Mesendoderm (in vitro differentiated cells): Measurements from ENCODE around the gene ZNF195.
A peak's percentile ranks its signal among the peaks of the same experiment; 100 is the strongest.
"Not testable (repeated sequence)": the region's sequence is repeated elsewhere in the genome, so short reads cannot be mapped to it uniquely, and the experiment has no call there.

ENCODE experiments used
- DNase-seq: peaks from one replicate; pipeline ENCODE4 v3.0.0; 2013
- H2AK5ac ChIP-seq: 2 replicates; pipeline ENCODE4 v1.6.1; 2013; ENCODE audit warnings: low read length, inconsistent platforms
- H2BK120ac ChIP-seq: 2 replicates; pipeline ENCODE4 v1.6.1; 2013; ENCODE audit warnings: low read depth, mild to moderate bottlenecking, low read length, moderate library complexity, mixed read lengths
- H2BK15ac ChIP-seq: replicated peaks from 2 replicates; pipeline ENCODE4 v1.6.1; 2013; ENCODE audit warnings: low read depth, mild to moderate bottlenecking, moderate library complexity
- H2BK5ac ChIP-seq: 2 replicates; pipeline ENCODE4 v1.6.1; 2013; ENCODE audit warnings: low read length, inconsistent platforms
- H3K18ac ChIP-seq: 2 replicates; pipeline ENCODE4 v1.6.1; 2013; ENCODE audit warnings: mild to moderate bottlenecking, low read length, mixed read lengths
- H3K23ac ChIP-seq: one replicate; pipeline ENCODE4 v1.6.1; 2013; ENCODE audit warnings: low read length
- H3K27ac ChIP-seq: 2 replicates; pipeline ENCODE4 v1.5.1; 2013; ENCODE audit warnings: low read depth, mild to moderate bottlenecking, inconsistent platforms, low read length, moderate library complexity
- H3K27me3 ChIP-seq: 2 replicates; pipeline ENCODE4 v1.6.1; 2013; ENCODE audit warnings: low read length, control low read depth, mild to moderate bottlenecking, inconsistent platforms; ENCODE audit not compliant: insufficient read depth, poor library complexity
- H3K36me3 ChIP-seq: 2 replicates; pipeline ENCODE4 v1.6.1; 2013; ENCODE audit warnings: low read length, inconsistent platforms; ENCODE audit not compliant: control insufficient read depth, insufficient read depth
- H3K4ac ChIP-seq: one replicate; pipeline ENCODE4 v1.6.1; 2013; ENCODE audit warnings: low read depth, mild to moderate bottlenecking, low read length, moderate library complexity
- H3K4me1 ChIP-seq: 2 replicates; pipeline ENCODE4 v1.6.1; 2013; ENCODE audit warnings: low read depth, low read length, inconsistent platforms; ENCODE audit not compliant: control insufficient read depth
- H3K4me2 ChIP-seq: 2 replicates; pipeline ENCODE4 v1.6.1; 2013; ENCODE audit warnings: low read length
- H3K4me3 ChIP-seq: 2 replicates; pipeline ENCODE4 v1.5.1; 2013; ENCODE audit warnings: mild to moderate bottlenecking, low read length
- H3K56ac ChIP-seq: one replicate; pipeline ENCODE4 v1.6.1; 2013; ENCODE audit warnings: low read length
- H3K79me1 ChIP-seq: 2 replicates; pipeline ENCODE4 v1.6.1; 2013; ENCODE audit warnings: low read length, inconsistent platforms
- H3K79me2 ChIP-seq: 2 replicates; pipeline ENCODE4 v1.6.1; 2013; ENCODE audit warnings: mild to moderate bottlenecking, low read length; ENCODE audit not compliant: control insufficient read depth, insufficient read depth
- H3K9ac ChIP-seq: 2 replicates; pipeline ENCODE4 v1.6.1; 2013; ENCODE audit warnings: low read length, inconsistent platforms
- H4K5ac ChIP-seq: one replicate; pipeline ENCODE4 v1.6.1; 2013; ENCODE audit warnings: low read length
- H4K8ac ChIP-seq: one replicate; pipeline ENCODE4 v1.6.1; 2013; ENCODE audit warnings: low read depth, mild to moderate bottlenecking, control low read depth, low read length, moderate library complexity
- WGBS: extraction: QIAGEN DNeasy Blood & Tissue Kit; methylation state at CpG from one replicate; pipeline ENCODE4 v1.1.7; 2013; ENCODE audit warnings: low lambda C conversion rate, missing lambda C conversion rate; ENCODE audit not compliant: insufficient coverage; ENCODE audit errors: extremely low coverage; 5-methylcytosine and 5-hydroxymethylcytosine counted together

The ZNF195 gene

GRCh38 chr11:3406223-3406875 lies 27.4 kb upstream of the ZNF195 start:
- not testable (repeated sequence) for H3K4me2 ChIP-seq, H2BK15ac ChIP-seq, H3K4me3 ChIP-seq, H3K79me1 ChIP-seq, H3K9ac ChIP-seq, H3K23ac ChIP-seq, H2BK120ac ChIP-seq, H2AK5ac ChIP-seq, DNase-seq, H4K5ac ChIP-seq, H3K79me2 ChIP-seq, H3K56ac ChIP-seq, H2BK5ac ChIP-seq, H3K27ac ChIP-seq, H3K4me1 ChIP-seq, H3K18ac ChIP-seq, H3K36me3 ChIP-seq, H3K27me3 ChIP-seq, H3K4ac ChIP-seq, H4K8ac ChIP-seq
- no CpG with 5 or more reads among the region's 17 CpGs for WGBS

GRCh38 chr11:3404076-3404925 lies 25.4 kb upstream of the ZNF195 start:
- not testable (repeated sequence) for H2AK5ac ChIP-seq, H3K9ac ChIP-seq, H3K27ac ChIP-seq, H3K18ac ChIP-seq, H3K23ac ChIP-seq, H4K8ac ChIP-seq, H3K4me1 ChIP-seq, H3K4ac ChIP-seq, H3K36me3 ChIP-seq, H2BK15ac ChIP-seq, H3K4me2 ChIP-seq, H3K79me2 ChIP-seq, H3K56ac ChIP-seq, H3K27me3 ChIP-seq, H2BK120ac ChIP-seq, H3K4me3 ChIP-seq, H3K79me1 ChIP-seq, H2BK5ac ChIP-seq, H4K5ac ChIP-seq
- peak; percentile 51 for DNase-seq
- no CpG with 5 or more reads among the region's 22 CpGs for WGBS

- no CpG with 5 or more reads among the region's 8 CpGs for WGBS
- H2BK15ac ChIP-seq, H3K4me2 ChIP-seq, H3K9ac ChIP-seq, H3K27me3 ChIP-seq, H2BK120ac ChIP-seq, H3K4me3 ChIP-seq, H3K79me1 ChIP-seq, DNase-seq, H3K56ac ChIP-seq, H3K27ac ChIP-seq, H3K4ac ChIP-seq, H3K23ac ChIP-seq, H2BK5ac ChIP-seq, H3K4me1 ChIP-seq, H3K18ac ChIP-seq, H4K5ac ChIP-seq, H3K36me3 ChIP-seq, H4K8ac ChIP-seq, H3K79me2 ChIP-seq, H2AK5ac ChIP-seq: not testable (repeated sequence)
Observed at GRCh38 chr11:3402861-3403250, 23.9 kb upstream of the ZNF195 start.

DNA sequence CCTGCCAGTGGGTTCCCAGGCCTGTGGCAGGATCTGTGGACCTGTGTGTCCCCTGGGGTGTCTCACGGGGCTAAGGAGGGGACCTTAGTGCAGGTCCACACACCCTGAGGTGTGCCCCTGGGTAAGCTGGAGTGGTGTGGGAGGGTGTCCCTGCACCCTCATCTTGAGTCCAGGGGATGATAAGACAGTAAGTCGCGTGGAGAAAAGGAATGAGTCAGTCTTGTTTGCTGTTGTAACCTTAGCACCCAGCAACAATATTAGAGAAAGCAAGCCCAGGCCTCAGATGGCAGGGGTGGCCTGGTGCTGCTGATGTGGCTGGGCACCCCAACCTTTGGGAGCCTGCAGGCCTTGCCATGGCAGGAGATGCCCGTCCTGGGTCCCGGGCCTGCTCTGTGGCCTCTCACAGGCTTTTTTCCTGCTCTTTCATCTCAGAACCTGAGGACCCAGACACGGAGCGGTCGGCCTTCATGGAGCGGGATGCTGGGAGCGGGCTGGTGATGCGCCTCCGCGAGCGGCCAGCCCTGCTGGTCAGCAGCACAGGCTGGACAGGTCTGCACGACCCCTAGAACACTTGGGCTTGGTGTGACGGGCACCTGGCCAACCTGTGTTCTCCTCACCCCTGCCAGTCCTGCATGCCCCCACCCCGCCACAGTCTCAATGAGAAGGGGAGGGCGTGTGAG lies 23.4 kb upstream of the ZNF195 start:
- not testable (repeated sequence) for H2BK5ac ChIP-seq, H3K36me3 ChIP-seq, H3K4me3 ChIP-seq, H2AK5ac ChIP-seq, H2BK120ac ChIP-seq, H3K79me1 ChIP-seq, H2BK15ac ChIP-seq, H3K4ac ChIP-seq, H3K9ac ChIP-seq, H3K23ac ChIP-seq, H4K8ac ChIP-seq, DNase-seq, H3K79me2 ChIP-seq, H3K27me3 ChIP-seq, H3K4me2 ChIP-seq, H3K4me1 ChIP-seq, H3K18ac ChIP-seq, H4K5ac ChIP-seq, H3K27ac ChIP-seq, H3K56ac ChIP-seq
- WGBS = no CpG with 5 or more reads among the region's 18 CpGs

- not testable (repeated sequence) for H3K27ac ChIP-seq, H3K23ac ChIP-seq, H3K4me1 ChIP-seq, H4K5ac ChIP-seq, H3K56ac ChIP-seq, H3K27me3 ChIP-seq, H3K4ac ChIP-seq, DNase-seq, H2BK120ac ChIP-seq, H3K4me3 ChIP-seq, H3K18ac ChIP-seq, H3K36me3 ChIP-seq, H3K4me2 ChIP-seq, H2BK5ac ChIP-seq, H3K79me2 ChIP-seq, H2AK5ac ChIP-seq, H3K9ac ChIP-seq, H3K79me1 ChIP-seq, H2BK15ac ChIP-seq, H4K8ac ChIP-seq
- no CpG with 5 or more reads among the region's 4 CpGs for WGBS
Observed at GRCh38 chr11:3401052-3401451, 22.1 kb upstream of the ZNF195 start.
